T-cell (primary cell): ENCODE results near the gene OCIAD2. TPM values are rescaled to one million over a fixed set of nuclear protein-coding genes. Genes with fewer than 3 reads are reported as not detected.

Experiments used
- ATAC-seq, 4 experiments: fragments of 200-7000 bp in 3 of 4; fragments of 150-1000 bp in 1 of 4; cut with Tn5 transposase; replicated peaks in 1 of 4; 1 replicate in 3 of 4; 2 replicates in 1 of 4; pipeline ENCODE4 v1.10.0; 2021; ENCODE audit warnings: moderate library complexity in 3 of 4, mild to moderate bottlenecking in 2 of 4, moderate number of reproducible peaks in 1 of 4
- CTCF ChIA-PET, 2 donors: fragments of 300-600 bp; sonication (Branson Sonifier 250); formaldehyde crosslinking; loops; one replicate each; lab custom pipeline; 2022; ENCODE audit warnings: antibody characterized with exemption in 2 of 2; lab: Charles Lee
- POLR2A ChIA-PET, 2 donors: fragments of 300-600 bp; sonication (Branson Sonifier 250); formaldehyde crosslinking; loops; one replicate each; lab custom pipeline; 2022; ENCODE audit warnings: antibody characterized with exemption in 2 of 2; lab: Charles Lee
- DNase-seq, 35 experiments: peaks; one replicate each; pipeline versions ENCODE4 v3.0.0 to v3.0.0-alpha.2; 2013 to 2023
- H3K27ac ChIP-seq: one replicate; pipeline ENCODE4 v1.5.1; 2013; ENCODE audit warnings: low read length
- H3K27me3 ChIP-seq, 2 experiments: replicated peaks in 1 of 2; 1 replicate in 1 of 2; 2 replicates in 1 of 2; pipeline versions ENCODE4 v1.6.1 to v1.7.0; 2013; ENCODE audit warnings: low read length in 1 of 2, mixed read lengths in 1 of 2; ENCODE audit not compliant: control insufficient read depth in 2 of 2, insufficient read depth in 2 of 2; ENCODE audit errors: extremely low read depth in 1 of 2
- H3K36me3 ChIP-seq, 2 donors: 1 replicate in 1 of 2; 2 replicates in 1 of 2; pipeline versions ENCODE4 v1.6.1 to v1.7.0; 2013; ENCODE audit warnings: low read length in 1 of 2; ENCODE audit not compliant: control insufficient read depth in 2 of 2, insufficient read depth in 1 of 2; ENCODE audit errors: extremely low read depth in 1 of 2
- H3K4me1 ChIP-seq, 2 experiments: 1 replicate in 1 of 2; 2 replicates in 1 of 2; pipeline versions ENCODE4 v1.6.1 to v1.7.0; 2013; ENCODE audit warnings: low read length in 2 of 2, mixed read lengths in 1 of 2; ENCODE audit not compliant: insufficient read depth in 2 of 2, control insufficient read depth in 1 of 2; ENCODE audit errors: extremely low read depth in 1 of 2
- H3K4me3 ChIP-seq, 2 donors: 1 replicate in 1 of 2; 2 replicates in 1 of 2; pipeline versions ENCODE4 v1.5.1 to v1.7.0; 2013; ENCODE audit warnings: mild to moderate bottlenecking in 2 of 2, low read length in 1 of 2, moderate library complexity in 1 of 2; ENCODE audit not compliant: control insufficient read depth in 1 of 2; ENCODE audit errors: extremely low read depth in 1 of 2
- H3K9me3 ChIP-seq: 2 replicates; pipeline ENCODE4 v1.7.0; 2013
- H3K27ac Mint-ChIP-seq, 2 donors: one replicate each; pipeline ENCODE4 v1.8.0; 2020 to 2021; ENCODE audit warnings: mild to moderate bottlenecking in 2 of 2, mixed read lengths in 2 of 2
- H3K27me3 Mint-ChIP-seq, 2 donors: one replicate each; pipeline ENCODE4 v1.8.0; 2021 to 2022; ENCODE audit warnings: mixed read lengths in 2 of 2
- H3K36me3 Mint-ChIP-seq: one replicate; pipeline ENCODE4 v1.8.0; 2021; ENCODE audit warnings: mixed read lengths
- H3K4me1 Mint-ChIP-seq, 3 donors: one replicate each; pipeline ENCODE4 v1.8.0; 2020 to 2022; ENCODE audit warnings: mixed read lengths in 3 of 3, mild to moderate bottlenecking in 1 of 3
- H3K4me3 Mint-ChIP-seq, 3 donors: one replicate each; pipeline ENCODE4 v1.8.0; 2020 to 2022; ENCODE audit warnings: mild to moderate bottlenecking in 3 of 3, mixed read lengths in 3 of 3, moderate library complexity in 3 of 3
- H3K9me3 Mint-ChIP-seq, 3 donors: one replicate each; pipeline ENCODE4 v1.8.0; 2020 to 2022; ENCODE audit warnings: mixed read lengths in 3 of 3
- WGBS: methylation state at CpG from one replicate; pipeline ENCODE4 v1.1.5; 2013; ENCODE audit warnings: missing lambda C conversion rate; ENCODE audit not compliant: insufficient coverage; 5-methylcytosine and 5-hydroxymethylcytosine counted together
- total RNA-seq, 35 experiments: library from RNA in 6 of 35; stranded (reverse) in 6 of 35; fragments of 120-200 nt in 1 of 35; gene quantifications; one replicate each; pipeline versions ENCODE4 v1.2.1 to v1.2.4 and lab custom pipeline; 2013 to 2026

The OCIAD2 gene
- total RNA-seq, 5 donors from 2014 or later (not counting 1 experiment from before 2014, with no cell fraction given): 54.0 to 150 (median 113) TPM

GRCh38 chr4:48905363-48906015 lies 1.1 kb downstream of the OCIAD2 start:
- Histone ChIP-seq H3K27ac (peak overlapping the region; percentile 32), H3K36me3 (peaks cover 0 to 27% of the 10 kb centered on the region in 2 donors), H3K27me3 (no peaks in the 10 kb centered on the region), H3K4me1 (peaks cover 25 to 34% of the 10 kb centered on the region in 2 experiments), H3K9me3 (no peaks in the 10 kb centered on the region), H3K4me3 (peak overlapping the region; percentile 64 to 86)
- CTCF ChIA-PET: interaction anchor here (0.6 to 1.4 kb wide), 3 partner anchors 53 to 626 kb away, joined by 3 to 27 read pairs (median 7); no protein-coding TSS in a partner anchor
- H3K27me3 Mint-ChIP-seq: no peaks in the 10 kb centered on the region
- WGBS: 100% methylated on average over 2 of the region's 9 CpGs
- POLR2A ChIA-PET: no interaction called here
- peaks cover 59 to 60% (median 60%) of the 10 kb centered on the region in 3 donors for H3K4me1 Mint-ChIP-seq
- peaks cover 33% of the 10 kb centered on the region for H3K36me3 Mint-ChIP-seq
- peak overlapping the region; percentile 91 to 96 (median 94) for H3K4me3 Mint-ChIP-seq
- no peak for DNase-seq
- no peak for ATAC-seq
- peak overlapping the region; percentile 83 to 88 for H3K27ac Mint-ChIP-seq
- no peaks in the 10 kb centered on the region for H3K9me3 Mint-ChIP-seq

GRCh38 chr4:48904541-48905142 lies 1.9 kb downstream of the OCIAD2 start:
- no peaks in the 10 kb centered on the region for H3K9me3 ChIP-seq
- H3K36me3 ChIP-seq: peaks cover 0 to 34% of the 10 kb centered on the region in 2 donors
- no peak for DNase-seq
- H3K9me3 Mint-ChIP-seq: no peaks in the 10 kb centered on the region
- no peaks in the 10 kb centered on the region for H3K27me3 ChIP-seq
- ATAC-seq: no peak
- H3K27ac Mint-ChIP-seq: peak overlapping the region; percentile 83 to 88
- ChIA-PET CTCF (interaction anchor here in 1 of 2 donors (0.5 to 1.0 kb wide), 2 partner anchors 40 to 324 kb away, joined by 3 read pairs; no protein-coding TSS in a partner anchor), POLR2A (interaction anchor here in 1 of 2 donors (0.5 kb wide), 1 partner anchor 20 kb away, joined by 10 read pairs; no protein-coding TSS in a partner anchor)
- peaks cover 62 to 64% (median 64%) of the 10 kb centered on the region in 3 donors for H3K4me1 Mint-ChIP-seq
- H3K4me3 Mint-ChIP-seq: peak overlapping the region; percentile 91 to 96 (median 94)
- no peaks in the 10 kb centered on the region for H3K27me3 Mint-ChIP-seq
- peaks cover 40% of the 10 kb centered on the region for H3K36me3 Mint-ChIP-seq
- WGBS: 92% methylated on average over 2 of the region's 3 CpGs
- H3K4me3 ChIP-seq: peak overlapping the region in 1 of 2 donors; percentile 36
- H3K4me1 ChIP-seq: peaks cover 30 to 38% of the 10 kb centered on the region in 2 experiments
- no peak overlapping the region for H3K27ac ChIP-seq

GRCh38 chr4:48904101-48904500 lies 2.5 kb downstream of the OCIAD2 start:
- H3K9me3 Mint-ChIP-seq: no peaks in the 10 kb centered on the region
- no peaks in the 10 kb centered on the region for H3K27me3 ChIP-seq
- DNase-seq (no peak), ATAC-seq (no peak)
- WGBS: 100% methylated on average over 1 of the region's 4 CpGs
- H3K9me3 ChIP-seq: no peaks in the 10 kb centered on the region
- peak overlapping the region; percentile 91 to 96 (median 94) for H3K4me3 Mint-ChIP-seq
- POLR2A ChIA-PET: interaction anchor here (0.5 to 0.7 kb wide), 2 partner anchors 20 to 201 kb away, joined by 8 to 10 read pairs; no protein-coding TSS in a partner anchor
- peaks cover 46% of the 10 kb centered on the region for H3K36me3 Mint-ChIP-seq
- no peak overlapping the region for H3K4me3 ChIP-seq
- H3K27ac ChIP-seq: no peak overlapping the region
- H3K4me1 ChIP-seq: peaks cover 33 to 38% of the 10 kb centered on the region in 2 experiments
- CTCF ChIA-PET: interaction anchor here in 1 of 2 donors (0.5 to 1.0 kb wide), 2 partner anchors 41 to 323 kb away, joined by 3 read pairs; no protein-coding TSS in a partner anchor
- H3K36me3 ChIP-seq: peaks cover 0 to 39% of the 10 kb centered on the region in 2 donors
- H3K27ac Mint-ChIP-seq: peak overlapping the region in 1 of 2 donors; percentile 88
- peaks cover 66 to 67% (median 66%) of the 10 kb centered on the region in 3 donors for H3K4me1 Mint-ChIP-seq
- H3K27me3 Mint-ChIP-seq: no peaks in the 10 kb centered on the region

- POLR2A ChIA-PET: no interaction called here
- Mint-ChIP-seq H3K9me3 (no peaks in the 10 kb centered on the region), H3K36me3 (peaks cover 56% of the 10 kb centered on the region), H3K4me3 (no peak overlapping the region), H3K4me1 (peaks cover 66 to 81% (median 68%) of the 10 kb centered on the region in 3 donors), H3K27ac (peak overlapping the region in 1 of 2 donors; percentile 72), H3K27me3 (no peaks in the 10 kb centered on the region)
- H3K27ac ChIP-seq: no peak overlapping the region
- CTCF ChIA-PET: no interaction called here
- no peak overlapping the region for H3K4me3 ChIP-seq
- H3K9me3 ChIP-seq: no peaks in the 10 kb centered on the region
- H3K27me3 ChIP-seq: no peaks in the 10 kb centered on the region
- no peak for DNase-seq
- peaks cover 0 to 53% of the 10 kb centered on the region in 2 donors for H3K36me3 ChIP-seq
- peaks cover 35 to 38% of the 10 kb centered on the region in 2 experiments for H3K4me1 ChIP-seq
- no peak for ATAC-seq
These were observed 4.3 kb downstream of the OCIAD2 start for GRCh38 chr4:48902266-48902665.

GRCh38 chr4:48901196-48901595 lies 5.4 kb downstream of the OCIAD2 start:
- Mint-ChIP-seq H3K27me3 (no peaks in the 10 kb centered on the region), H3K27ac (peak overlapping the region in 1 of 2 donors; percentile 18)
- ATAC-seq: no peak

GRCh38 chr4:48899950-48900349 lies 6.6 kb downstream of the OCIAD2 start:
- Histone ChIP-seq H3K9me3 (no peaks in the 10 kb centered on the region), H3K27me3 (no peaks in the 10 kb centered on the region), H3K4me3 (no peak overlapping the region), H3K4me1 (peaks cover 17 to 36% of the 10 kb centered on the region in 2 experiments), H3K27ac (no peak overlapping the region), H3K36me3 (peaks cover 0 to 75% of the 10 kb centered on the region in 2 donors)
- Mint-ChIP-seq H3K4me1 (peaks cover 48 to 70% (median 50%) of the 10 kb centered on the region in 3 donors), H3K27ac (peak overlapping the region; percentile 44 to 71), H3K36me3 (peaks cover 74% of the 10 kb centered on the region), H3K27me3 (no peaks in the 10 kb centered on the region), H3K4me3 (no peak overlapping the region), H3K9me3 (no peaks in the 10 kb centered on the region)
- POLR2A ChIA-PET: no interaction called here
- no peak for DNase-seq
- no peak for ATAC-seq
- CTCF ChIA-PET: no interaction called here
- 90% methylated on average over 3 of the region's 4 CpGs for whole genome bisulfite sequencing

More at GRCh38 chr4:48901196-48901595, 5.4 kb downstream of the OCIAD2 start:
- no peak overlapping the region for H3K4me3 Mint-ChIP-seq
- Histone ChIP-seq H3K4me1 (peaks cover 28 to 38% of the 10 kb centered on the region in 2 experiments), H3K27me3 (no peaks in the 10 kb centered on the region), H3K4me3 (no peak overlapping the region), H3K36me3 (peaks cover 0 to 63% of the 10 kb centered on the region in 2 donors), H3K27ac (no peak overlapping the region), H3K9me3 (no peaks in the 10 kb centered on the region)
- DNase-seq: no peak
- H3K4me1 Mint-ChIP-seq: peaks cover 58 to 78% (median 60%) of the 10 kb centered on the region in 3 donors
- POLR2A ChIA-PET: no interaction called here
- H3K9me3 Mint-ChIP-seq: no peaks in the 10 kb centered on the region
- peaks cover 66% of the 10 kb centered on the region for H3K36me3 Mint-ChIP-seq
- WGBS: no CpG with 5 or more reads among the region's 4 CpGs
- CTCF ChIA-PET: interaction anchor here in 1 of 2 donors (0.6 to 1.2 kb wide), 2 partner anchors 60 to 319 kb away, joined by 3 to 11 read pairs; no protein-coding TSS in a partner anchor
